HCT116 (cell line): ENCODE results near the gene CD2. TPM values are rescaled to one million over a fixed set of nuclear protein-coding genes. Genes with fewer than 3 reads are reported as not detected.

Experiments
- ATAC-seq: fragments of 200-7000 bp; cut with Tn5 transposase; 2 replicates; pipeline ENCODE4 v1.9.1; 2020; ENCODE audit warnings: mild to moderate bottlenecking, moderate library complexity
- BruUV-seq: library from RNA; stranded (reverse); fragments of 400-500 nt; replicated peaks from 2 replicates; lab custom pipeline; 2021; lab: Mats Ljungman, UMichigan
- CTCF ChIA-PET: fragments of 300-600 bp; sonication (Branson Sonifier 250); formaldehyde crosslinking; loops from one replicate; lab custom pipeline; 2021; ENCODE audit warnings: antibody characterized with exemption; lab: Charles Lee
- POLR2A ChIA-PET: fragments of 300-600, 350-600 bp; sonication (Branson Sonifier 250); formaldehyde crosslinking; loops from one replicate; lab custom pipeline; 2021; ENCODE audit warnings: antibody characterized with exemption; lab: Charles Lee
- RAD21 ChIA-PET, 2 experiments: fragments of 300-600 bp; sonication (Branson Sonifier 250); formaldehyde crosslinking; loops; one replicate each; lab custom pipeline; 2023; ENCODE audit warnings: low total read pairs in 2 of 2; ENCODE audit not compliant: uncharacterized antibody in 2 of 2, unreplicated experiment in 2 of 2, low non-redundant PET in 1 of 2; lab: Charles Lee
- DNase-seq: peaks from one replicate; pipeline ENCODE4 v3.0.0-alpha.2; 2010; ENCODE audit warnings: low read depth, low spot score
- H2AFZ ChIP-seq: fragments of 200-600 bp; shearing (Covaris generic), sonication (generic); 2 replicates; pipeline ENCODE4 v1.6.1; 2017; ENCODE audit warnings: low read depth, mixed run types, mixed read lengths, antibody characterized with exemption, low read length; ENCODE audit not compliant: poor library complexity, severe bottlenecking
- H3K27ac ChIP-seq: 2 replicates; pipeline ENCODE4 v1.5.1; 2012; ENCODE audit warnings: low read depth, low read length
- H3K27me3 ChIP-seq: fragments of 200-600 bp; sonication (generic); 2 replicates; pipeline ENCODE4 v1.6.1; 2016; ENCODE audit warnings: mixed run types, low read length, mixed read lengths; ENCODE audit not compliant: insufficient read depth
- H3K36me3 ChIP-seq, 2 experiments: fragments of 200-500 bp in 1 of 2; fragments of 200-600 bp in 1 of 2; sonication (Bioruptor generic) in 1 of 2; sonication (generic) in 1 of 2; 2 replicates each; pipeline versions ENCODE4 v1.5.1 to v1.6.1; 2014 to 2016; ENCODE audit warnings: low read length in 2 of 2, inconsistent platforms in 1 of 2, mixed read lengths in 1 of 2, mixed run types in 1 of 2; ENCODE audit not compliant: insufficient read depth in 2 of 2, control insufficient read depth in 1 of 2
- H3K4me1 ChIP-seq, 2 experiments: fragments of 200-600 bp in 1 of 2; sonication (generic) in 1 of 2; 2 replicates each; pipeline versions ENCODE4 v1.5.1 to v1.6.1; 2012 to 2017; ENCODE audit warnings: low read length in 2 of 2, inconsistent platforms in 1 of 2, mild to moderate bottlenecking in 1 of 2, mixed read lengths in 1 of 2, mixed run types in 1 of 2, moderate library complexity in 1 of 2; ENCODE audit not compliant: insufficient read depth in 2 of 2, control insufficient read depth in 1 of 2
- H3K4me2 ChIP-seq: fragments of 200-600 bp; sonication (generic); 2 replicates; pipeline ENCODE4 v1.6.1; 2017; ENCODE audit warnings: mixed run types, low read length, mixed read lengths
- H3K4me3 ChIP-seq, 2 experiments: fragments of 200-600 bp in 1 of 2; sonication (generic) in 1 of 2; replicated peaks in 1 of 2; 2 replicates each; pipeline ENCODE4 v1.5.1; 2011 to 2016; ENCODE audit warnings: low read length in 2 of 2, control low read depth in 1 of 2, low read depth in 1 of 2, mild to moderate bottlenecking in 1 of 2, mixed read lengths in 1 of 2, mixed run types in 1 of 2
- H3K79me2 ChIP-seq: fragments of 200-600 bp; sonication (generic); 2 replicates; pipeline ENCODE4 v1.6.1; 2017; ENCODE audit warnings: mild to moderate bottlenecking, mixed run types, low read length, moderate library complexity, mixed read lengths; ENCODE audit not compliant: insufficient read depth
- H3K9ac ChIP-seq: fragments of 200-600 bp; sonication (generic); 2 replicates; pipeline ENCODE4 v1.6.1; 2016; ENCODE audit warnings: low read length, mixed read lengths
- H3K9me2 ChIP-seq: fragments of 200-600 bp; sonication (generic), shearing (Covaris generic); 2 replicates; pipeline ENCODE4 v1.6.1; 2017; ENCODE audit warnings: mixed run types, mild to moderate bottlenecking, moderate library complexity; ENCODE audit not compliant: insufficient read depth
- H3K9me3 ChIP-seq, 2 experiments: fragments of 200-500 bp in 1 of 2; fragments of 200-600 bp in 1 of 2; sonication (Bioruptor generic) in 1 of 2; sonication (generic) in 1 of 2; 2 replicates each; pipeline ENCODE4 v1.6.1; 2014 to 2017; ENCODE audit warnings: low read length in 2 of 2, mixed read lengths in 2 of 2, inconsistent platforms in 1 of 2, low read depth in 1 of 2, mild to moderate bottlenecking in 1 of 2, mixed run types in 1 of 2, moderate library complexity in 1 of 2; ENCODE audit not compliant: control insufficient read depth in 1 of 2, insufficient read depth in 1 of 2
- H4K20me1 ChIP-seq: fragments of 200-600 bp; sonication (generic), shearing (Covaris generic); 2 replicates; pipeline ENCODE4 v1.6.1; 2017; ENCODE audit warnings: mixed run types, mild to moderate bottlenecking, moderate library complexity; ENCODE audit not compliant: insufficient read depth
- RAD21 ChIP-seq: IDR thresholded peaks from 2 replicates; pipeline ENCODE4 v1.6.1; 2012; ENCODE audit warnings: low read depth, mild to moderate bottlenecking
- ZNF274 ChIP-seq: fragments of 200-500 bp; sonication (Bioruptor generic); IDR thresholded peaks from 2 replicates; pipeline ENCODE4 v1.6.1; 2014; ENCODE audit warnings: mild to moderate bottlenecking, low read depth, low read length, inconsistent platforms
- intact Hi-C: fragments of 100-400 bp; cut with micrococcal nuclease; formaldehyde crosslinking; loops from 2 replicates; pipeline ENCODE4 v1.10.0; 2022
- total RNA-seq: library from RNA; stranded (reverse); gene quantifications from one replicate; pipeline ENCODE4 v1.2.1, GENCODE V29; 2021; ENCODE audit not compliant: unreplicated experiment
- TF ChIP-seq, protein P1 (sequence below): IDR thresholded peaks from 2 replicates; pipeline ENCODE4 v1.6.1; 2012
- TF ChIP-seq, protein P2 (sequence below), 3 experiments: fragments of 200-600 bp in 1 of 3; sonication (generic) in 1 of 3; IDR thresholded peaks in 2 of 3; conservative IDR thresholded peaks in 1 of 3; 2 replicates each; pipeline ENCODE4 v1.5.1; 2012 to 2017; ENCODE audit warnings: low read depth in 2 of 3, low read length in 2 of 3, antibody characterized with exemption in 1 of 3, borderline replicate concordance in 1 of 3, control low read depth in 1 of 3, mild to moderate bottlenecking in 1 of 3, mixed read lengths in 1 of 3, mixed run types in 1 of 3, moderate library complexity in 1 of 3; ENCODE audit not compliant: insufficient read depth in 1 of 3

Gene CD2
- total RNA-seq, 1 experiment from 2014 or later, result 0.57 TPM

DNA sequence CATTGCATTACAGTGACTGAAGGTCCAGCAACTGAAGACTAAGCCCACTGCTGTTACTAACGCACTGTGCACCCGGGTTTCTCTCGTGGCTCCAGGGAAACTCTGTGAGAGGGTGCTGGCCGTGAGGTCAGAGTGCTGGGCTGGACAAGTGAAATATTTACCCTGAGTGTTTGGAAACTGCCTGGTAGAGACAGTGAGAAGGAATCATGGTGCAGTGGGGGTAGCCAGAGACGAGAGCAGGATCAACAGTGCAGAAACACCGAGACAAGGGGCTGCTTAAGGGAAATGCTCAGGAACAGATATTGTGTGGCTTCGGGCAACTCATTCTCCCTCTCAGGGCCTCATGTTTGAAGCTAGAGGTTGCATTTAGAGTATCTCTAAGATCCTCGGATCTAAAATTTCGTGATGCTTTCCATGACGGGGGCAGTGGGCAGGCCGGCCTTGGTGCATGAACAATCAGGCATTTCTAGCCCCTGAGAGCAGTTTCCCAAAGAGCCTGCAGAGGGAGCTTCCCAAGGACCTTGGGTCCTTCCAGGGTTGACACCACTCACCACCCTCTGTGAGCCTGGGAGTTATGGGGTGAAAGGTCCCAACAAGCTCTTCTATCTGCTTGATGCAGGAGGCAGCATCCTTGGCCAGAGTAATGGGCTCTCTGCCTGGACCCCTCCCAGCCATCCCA lies 9.7 kb downstream of the CD2 start:
- Histone ChIP-seq H3K4me1 (no peaks in the 10 kb centered on the region), H3K9me2 (no peaks in the 10 kb centered on the region), H3K9ac (no peak overlapping the region), H4K20me1 (no peaks in the 10 kb centered on the region), H3K4me2 (no peak overlapping the region), H3K79me2 (no peaks in the 10 kb centered on the region), H3K9me3 (no peaks in the 10 kb centered on the region), H2AFZ (no peak overlapping the region), H3K27ac (no peak overlapping the region), H3K27me3 (no peaks in the 10 kb centered on the region), H3K4me3 (no peak overlapping the region), H3K36me3 (no peaks in the 10 kb centered on the region)
- RAD21 ChIA-PET, result no interaction called here
- no TSS peak for BruUV-seq
- intact Hi-C loops, result loop anchor here (1.0 to 10.0 kb wide), 2 partner anchors 51 to 291 kb away; no protein-coding TSS in a partner anchor
- ATAC-seq (peak; percentile 94), DNase-seq (peak; percentile 15)
- CTCF ChIA-PET, result interaction anchor here (0.7 to 1.7 kb wide), 9 partner anchors 8 to 148 kb away, joined by 3 to 9 read pairs (median 4); partner anchors contain the start of gene CD2
- POLR2A ChIA-PET, result no interaction called here
- peak; percentile 37 for TF ChIP-seq RAD21
- TF ChIP-seq, protein P1, sequence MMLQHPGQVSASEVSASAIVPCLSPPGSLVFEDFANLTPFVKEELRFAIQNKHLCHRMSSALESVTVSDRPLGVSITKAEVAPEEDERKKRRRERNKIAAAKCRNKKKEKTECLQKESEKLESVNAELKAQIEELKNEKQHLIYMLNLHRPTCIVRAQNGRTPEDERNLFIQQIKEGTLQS, result no peak
- TF ChIP-seq, protein P2, sequence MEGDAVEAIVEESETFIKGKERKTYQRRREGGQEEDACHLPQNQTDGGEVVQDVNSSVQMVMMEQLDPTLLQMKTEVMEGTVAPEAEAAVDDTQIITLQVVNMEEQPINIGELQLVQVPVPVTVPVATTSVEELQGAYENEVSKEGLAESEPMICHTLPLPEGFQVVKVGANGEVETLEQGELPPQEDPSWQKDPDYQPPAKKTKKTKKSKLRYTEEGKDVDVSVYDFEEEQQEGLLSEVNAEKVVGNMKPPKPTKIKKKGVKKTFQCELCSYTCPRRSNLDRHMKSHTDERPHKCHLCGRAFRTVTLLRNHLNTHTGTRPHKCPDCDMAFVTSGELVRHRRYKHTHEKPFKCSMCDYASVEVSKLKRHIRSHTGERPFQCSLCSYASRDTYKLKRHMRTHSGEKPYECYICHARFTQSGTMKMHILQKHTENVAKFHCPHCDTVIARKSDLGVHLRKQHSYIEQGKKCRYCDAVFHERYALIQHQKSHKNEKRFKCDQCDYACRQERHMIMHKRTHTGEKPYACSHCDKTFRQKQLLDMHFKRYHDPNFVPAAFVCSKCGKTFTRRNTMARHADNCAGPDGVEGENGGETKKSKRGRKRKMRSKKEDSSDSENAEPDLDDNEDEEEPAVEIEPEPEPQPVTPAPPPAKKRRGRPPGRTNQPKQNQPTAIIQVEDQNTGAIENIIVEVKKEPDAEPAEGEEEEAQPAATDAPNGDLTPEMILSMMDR (IDR thresholded peaks at IDR 0.05 in 2 of 3, conservative IDR thresholded peaks at IDR 0.05 in 1 of 3; ENCODE audit: borderline replicate concordance in 1 of 3, insufficient read depth in 1 of 3, low read depth in 2 of 3, low read length in 2 of 3), result peak; percentile 39 to 75 (median 59); a peak in 4 of 6 replicates

DNA sequence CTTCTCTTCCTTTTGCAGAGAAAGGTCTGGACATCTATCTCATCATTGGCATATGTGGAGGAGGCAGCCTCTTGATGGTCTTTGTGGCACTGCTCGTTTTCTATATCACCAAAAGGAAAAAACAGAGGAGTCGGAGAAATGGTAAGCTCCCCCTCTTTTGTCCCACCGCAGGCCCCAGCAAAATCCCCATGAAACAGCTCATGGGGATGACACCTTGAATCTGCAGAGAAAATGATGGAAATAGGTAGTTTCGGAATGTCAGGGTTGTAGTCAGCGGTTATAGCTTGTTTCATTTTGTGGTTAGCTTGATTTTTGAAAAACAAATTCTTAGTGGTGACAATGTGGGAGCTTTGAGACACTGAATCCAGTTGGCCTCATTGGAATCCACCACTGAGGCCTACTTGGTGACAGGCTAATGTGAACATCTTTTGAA lies 10.3 kb downstream of the CD2 start:
- no peaks in the 10 kb centered on the region for H3K27me3 ChIP-seq
- no peaks in the 10 kb centered on the region for H3K79me2 ChIP-seq
- no peak overlapping the region for H3K9ac ChIP-seq
- H3K9me2 ChIP-seq, result no peaks in the 10 kb centered on the region
- H3K4me3 ChIP-seq, result no peak overlapping the region
- no peak for DNase-seq
- TF ChIP-seq ZNF274, result no peak
- TF ChIP-seq, protein P2 (IDR thresholded peaks at IDR 0.05 in 2 of 3, conservative IDR thresholded peaks at IDR 0.05 in 1 of 3; ENCODE audit: borderline replicate concordance in 1 of 3, insufficient read depth in 1 of 3, low read depth in 2 of 3, low read length in 2 of 3), result peak in 2 of 3 experiments; percentile 0 to 8; a peak in 1 of 6 replicates
- H3K4me1 ChIP-seq, result no peaks in the 10 kb centered on the region
- H3K4me2 ChIP-seq, result no peak overlapping the region
- ChIA-PET CTCF (interaction anchor here (0.7 to 1.7 kb wide), 9 partner anchors 8 to 147 kb away, joined by 3 to 9 read pairs (median 4); partner anchors contain the start of gene CD2), POLR2A (no interaction called here), RAD21 (interaction anchor here in 1 of 2 experiments (0.5 kb wide), 1 partner anchor 10 kb away, joined by 4 read pairs; no protein-coding TSS in a partner anchor)
- no peaks in the 10 kb centered on the region for H4K20me1 ChIP-seq
- intact Hi-C loops, result loop anchor here (1.0 to 10.0 kb wide), 2 partner anchors 50 to 291 kb away; no protein-coding TSS in a partner anchor
- no TSS peak for BruUV-seq
- no peak overlapping the region for H2AFZ ChIP-seq
- H3K27ac ChIP-seq, result no peak overlapping the region
- no peaks in the 10 kb centered on the region for H3K9me3 ChIP-seq
- H3K36me3 ChIP-seq, result no peaks in the 10 kb centered on the region
- ATAC-seq, result no peak
